Calu3 (cell line): Measurements from ENCODE around the gene NF1. TPM values are rescaled to one million over a fixed set of nuclear protein-coding genes. Genes with fewer than 3 reads are reported as not detected.
"Not testable (repeated sequence)": the region's sequence is repeated elsewhere in the genome, so short reads cannot be mapped to it uniquely, and the experiment has no call there.

ENCODE experiments used
- BruUV-seq: library from RNA; stranded (reverse); fragments of 400-500 nt; replicated peaks from 2 replicates; lab custom pipeline; 2021; lab: Mats Ljungman, UMichigan
- CTCF ChIA-PET: fragments of 300-600 bp; sonication (Branson Sonifier 250); formaldehyde crosslinking; loops from one replicate; lab custom pipeline; 2022; ENCODE audit warnings: antibody characterized with exemption; lab: Charles Lee
- DNase-seq: peaks from one replicate; pipeline ENCODE4 v3.0.0; 2022
- H3K27ac Mint-ChIP-seq: one replicate; pipeline ENCODE4 v1.8.0; 2022; ENCODE audit warnings: mixed read lengths; ENCODE audit not compliant: unreplicated experiment
- H3K27me3 Mint-ChIP-seq: one replicate; pipeline ENCODE4 v1.8.0; 2022; ENCODE audit warnings: mixed read lengths; ENCODE audit not compliant: unreplicated experiment
- H3K36me3 Mint-ChIP-seq: one replicate; pipeline ENCODE4 v1.8.0; 2022; ENCODE audit warnings: mild to moderate bottlenecking, moderate library complexity, mixed read lengths; ENCODE audit not compliant: insufficient read depth, unreplicated experiment
- H3K4me1 Mint-ChIP-seq: one replicate; pipeline ENCODE4 v1.8.0; 2022; ENCODE audit warnings: mild to moderate bottlenecking, low read depth, mixed read lengths; ENCODE audit not compliant: unreplicated experiment
- H3K4me3 Mint-ChIP-seq: one replicate; pipeline ENCODE4 v1.8.0; 2022; ENCODE audit warnings: mild to moderate bottlenecking, low read depth, moderate library complexity, mixed read lengths; ENCODE audit not compliant: unreplicated experiment
- H3K9me3 Mint-ChIP-seq: one replicate; pipeline ENCODE4 v1.8.0; 2022; ENCODE audit warnings: low read depth, mixed read lengths; ENCODE audit not compliant: unreplicated experiment
- CTCF ChIP-seq: fragments of 200-600 bp; IDR thresholded peaks from one replicate; pipeline ENCODE4 v1.8.0; 2022; ENCODE audit warnings: antibody characterized with exemption; ENCODE audit not compliant: unreplicated experiment
- intact Hi-C: fragments of 100-400 bp; cut with micrococcal nuclease; formaldehyde crosslinking; loops from one replicate; pipeline ENCODE4 v1.10.0; 2022; ENCODE audit not compliant: unreplicated experiment
- total RNA-seq: library from RNA; stranded (reverse); gene quantifications from 2 replicates; pipeline ENCODE4 v1.2.3, GENCODE V29; 2022

NF1 gene
- total RNA-seq, 1 experiment from 2014 or later = 64.7 TPM

GRCh38 chr17:31079731-31080130 lies 15.0 kb upstream of the NF1 start:
- Mint-ChIP-seq H3K27me3 (no peaks in the 10 kb centered on the region), H3K27ac (no peak overlapping the region), H3K36me3 (no peaks in the 10 kb centered on the region), H3K9me3 (no peaks in the 10 kb centered on the region), H3K4me1 (no peaks in the 10 kb centered on the region), H3K4me3 (no peak overlapping the region)
- TF ChIP-seq CTCF = no peak
- intact Hi-C loops = no loop called here
- no peak for DNase-seq
- CTCF ChIA-PET = no interaction called here
- BruUV-seq = no TSS peak

- Mint-ChIP-seq H3K27me3 (no peaks in the 10 kb centered on the region), H3K36me3 (no peaks in the 10 kb centered on the region), H3K4me3 (no peak overlapping the region), H3K4me1 (no peaks in the 10 kb centered on the region), H3K9me3 (no peaks in the 10 kb centered on the region), H3K27ac (no peak overlapping the region)
- BruUV-seq = no TSS peak
- no peak for TF ChIP-seq CTCF
- no peak for DNase-seq
- intact Hi-C loops = no loop called here
- CTCF ChIA-PET = no interaction called here
Measured at GRCh38 chr17:31085563-31085962, 9.2 kb upstream of the NF1 start.

GRCh38 chr17:31089471-31089870 lies 5.3 kb upstream of the NF1 start:
- Mint-ChIP-seq H3K4me3 (no peak overlapping the region), H3K36me3 (peaks cover 6% of the 10 kb centered on the region), H3K27ac (no peak overlapping the region), H3K4me1 (peaks cover 8% of the 10 kb centered on the region), H3K27me3 (no peaks in the 10 kb centered on the region), H3K9me3 (no peaks in the 10 kb centered on the region)
- DNase-seq = no peak
- intact Hi-C loops = no loop called here
- BruUV-seq = no TSS peak
- TF ChIP-seq CTCF = no peak
- CTCF ChIA-PET = no interaction called here

- H3K9me3 Mint-ChIP-seq, H3K27ac Mint-ChIP-seq, BruUV-seq, H3K27me3 Mint-ChIP-seq, H3K4me1 Mint-ChIP-seq, H3K4me3 Mint-ChIP-seq, CTCF ChIA-PET, intact Hi-C loops, DNase-seq: not testable (repeated sequence)
- peaks cover 18% of the 10 kb centered on the region for H3K36me3 Mint-ChIP-seq
Measured at GRCh38 chr17:31090650-31091049, 4.1 kb upstream of the NF1 start.

GRCh38 chr17:31092475-31093064 lies 2.2 kb upstream of the NF1 start:
- no peak for TF ChIP-seq CTCF
- no peaks in the 10 kb centered on the region for H3K9me3 Mint-ChIP-seq
- intact Hi-C loops = no loop called here
- peaks cover 21% of the 10 kb centered on the region for H3K4me1 Mint-ChIP-seq
- no peak overlapping the region for H3K4me3 Mint-ChIP-seq
- BruUV-seq = no TSS peak
- H3K27me3 Mint-ChIP-seq = no peaks in the 10 kb centered on the region
- DNase-seq = no peak
- CTCF ChIA-PET = no interaction called here
- H3K27ac Mint-ChIP-seq = peak overlapping the region; percentile 2
- peaks cover 22% of the 10 kb centered on the region for H3K36me3 Mint-ChIP-seq
